ENCODE data around the gene CADM1.

- TF ChIP-seq CTCF (conservative IDR thresholded peaks at IDR 0.05 in 1 of 2, IDR thresholded peaks at IDR 0.05 in 1 of 2; ENCODE audit: extremely low read depth in 1 of 2, insufficient read depth in 1 of 2, low read depth in 1 of 2, low read length in 2 of 2) (no peak), EZH2 (IDR thresholded peaks at IDR 0.05; ENCODE audit: borderline replicate concordance, low read length) (no peak)
These were observed 41.5 kb downstream of the CADM1 start for GRCh38 chr11:115462757-115463156.
